Activated CD8-positive, alpha-beta T cell treated with anti-CD3 and anti-CD28 coated beads for 36 hours (primary cell): Measurements from ENCODE around the gene CABLES1. TPM values are rescaled to one million over a fixed set of nuclear protein-coding genes. Genes with fewer than 3 reads are reported as not detected.
A peak's percentile ranks its signal among the peaks of the same experiment; 100 is the strongest.

ENCODE experiments used
- ATAC-seq: fragments of 200-7000 bp; cut with Tn5 transposase; one replicate; pipeline ENCODE4 v1.10.0; 2021; ENCODE audit warnings: mild to moderate bottlenecking, moderate library complexity
- CTCF ChIA-PET: fragments of 350-600 bp; sonication (Branson Sonifier 250); formaldehyde crosslinking; loops from one replicate; lab custom pipeline; 2021; ENCODE audit warnings: antibody characterized with exemption; lab: Charles Lee
- POLR2A ChIA-PET: fragments of 350-600 bp; sonication (Branson Sonifier 250); formaldehyde crosslinking; loops from one replicate; lab custom pipeline; 2021; ENCODE audit warnings: antibody characterized with exemption; lab: Charles Lee
- DNase-seq: peaks from one replicate; pipeline ENCODE4 v3.0.0-alpha.2; 2020
- H3K27ac Mint-ChIP-seq: one replicate; pipeline ENCODE4 v1.8.0; 2021; ENCODE audit warnings: mild to moderate bottlenecking, mixed read lengths
- H3K27me3 Mint-ChIP-seq: one replicate; pipeline ENCODE4 v1.8.0; 2021; ENCODE audit warnings: mixed read lengths
- H3K36me3 Mint-ChIP-seq: one replicate; pipeline ENCODE4 v1.8.0; 2021; ENCODE audit warnings: low read depth, mixed read lengths
- H3K4me1 Mint-ChIP-seq: one replicate; pipeline ENCODE4 v1.8.0; 2021; ENCODE audit warnings: low read depth, mixed read lengths
- H3K4me3 Mint-ChIP-seq: one replicate; pipeline ENCODE4 v1.8.0; 2021; ENCODE audit warnings: mild to moderate bottlenecking, moderate library complexity, mixed read lengths
- H3K9me3 Mint-ChIP-seq: one replicate; pipeline ENCODE4 v1.8.0; 2021; ENCODE audit warnings: mixed read lengths
- intact Hi-C: fragments of 100-400 bp; cut with micrococcal nuclease; formaldehyde crosslinking; loops from one replicate; pipeline ENCODE4 v1.10.0; 2022
- total RNA-seq, 2 experiments: library from RNA; stranded (reverse); gene quantifications; one replicate each; pipeline ENCODE4 v1.2.3, GENCODE V29; 2021
- TF ChIP-seq, protein P1 (sequence below): fragments of 200-600 bp; IDR thresholded peaks from one replicate; pipeline ENCODE4 v1.8.0; 2022; ENCODE audit warnings: antibody characterized with exemption, mild to moderate bottlenecking

CABLES1 gene
- total RNA-seq, 2 experiments from 2014 or later = 1.8 to 2.0 TPM

DNA sequence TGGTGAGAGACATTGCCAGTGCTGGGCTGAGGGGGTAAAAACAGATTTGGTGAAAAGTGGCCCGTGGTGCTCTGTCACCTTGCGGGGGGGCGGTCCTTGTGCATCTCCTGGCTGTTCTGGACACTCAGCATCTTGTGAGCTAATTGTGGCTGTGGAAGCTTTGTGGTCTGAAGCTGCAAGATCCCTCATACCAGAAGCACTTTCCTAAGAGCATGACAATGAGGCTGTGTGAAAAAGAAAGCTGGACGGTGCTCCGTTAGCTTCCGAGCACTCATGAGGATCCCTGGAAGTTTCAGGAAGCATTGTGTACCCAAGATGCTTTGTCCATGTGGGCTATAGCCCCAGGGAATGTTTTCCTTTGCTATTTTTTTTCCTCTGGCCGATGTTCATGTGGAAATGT is 74.5 kb downstream of the CABLES1 start:
- TF ChIP-seq, protein P1, sequence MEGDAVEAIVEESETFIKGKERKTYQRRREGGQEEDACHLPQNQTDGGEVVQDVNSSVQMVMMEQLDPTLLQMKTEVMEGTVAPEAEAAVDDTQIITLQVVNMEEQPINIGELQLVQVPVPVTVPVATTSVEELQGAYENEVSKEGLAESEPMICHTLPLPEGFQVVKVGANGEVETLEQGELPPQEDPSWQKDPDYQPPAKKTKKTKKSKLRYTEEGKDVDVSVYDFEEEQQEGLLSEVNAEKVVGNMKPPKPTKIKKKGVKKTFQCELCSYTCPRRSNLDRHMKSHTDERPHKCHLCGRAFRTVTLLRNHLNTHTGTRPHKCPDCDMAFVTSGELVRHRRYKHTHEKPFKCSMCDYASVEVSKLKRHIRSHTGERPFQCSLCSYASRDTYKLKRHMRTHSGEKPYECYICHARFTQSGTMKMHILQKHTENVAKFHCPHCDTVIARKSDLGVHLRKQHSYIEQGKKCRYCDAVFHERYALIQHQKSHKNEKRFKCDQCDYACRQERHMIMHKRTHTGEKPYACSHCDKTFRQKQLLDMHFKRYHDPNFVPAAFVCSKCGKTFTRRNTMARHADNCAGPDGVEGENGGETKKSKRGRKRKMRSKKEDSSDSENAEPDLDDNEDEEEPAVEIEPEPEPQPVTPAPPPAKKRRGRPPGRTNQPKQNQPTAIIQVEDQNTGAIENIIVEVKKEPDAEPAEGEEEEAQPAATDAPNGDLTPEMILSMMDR = no peak
- ChIA-PET CTCF (no interaction called here), POLR2A (interaction anchor here (1.1 kb wide), 1 partner anchor 32 kb away, joined by 3 read pairs; no protein-coding TSS in a partner anchor)
- peaks cover 18% of the 10 kb centered on the region for H3K36me3 Mint-ChIP-seq
- H3K27me3 Mint-ChIP-seq = peaks cover 3% of the 10 kb centered on the region
- peaks cover 14% of the 10 kb centered on the region for H3K9me3 Mint-ChIP-seq
- H3K4me3 Mint-ChIP-seq = no peak overlapping the region
- intact Hi-C loops = loop anchor here (10.0 kb wide), 1 partner anchor 45 kb away; no protein-coding TSS in a partner anchor
- ATAC-seq (no peak), DNase-seq (no peak)
- peaks cover 38% of the 10 kb centered on the region for H3K4me1 Mint-ChIP-seq
- peak overlapping the region; percentile 72 for H3K27ac Mint-ChIP-seq

DNA sequence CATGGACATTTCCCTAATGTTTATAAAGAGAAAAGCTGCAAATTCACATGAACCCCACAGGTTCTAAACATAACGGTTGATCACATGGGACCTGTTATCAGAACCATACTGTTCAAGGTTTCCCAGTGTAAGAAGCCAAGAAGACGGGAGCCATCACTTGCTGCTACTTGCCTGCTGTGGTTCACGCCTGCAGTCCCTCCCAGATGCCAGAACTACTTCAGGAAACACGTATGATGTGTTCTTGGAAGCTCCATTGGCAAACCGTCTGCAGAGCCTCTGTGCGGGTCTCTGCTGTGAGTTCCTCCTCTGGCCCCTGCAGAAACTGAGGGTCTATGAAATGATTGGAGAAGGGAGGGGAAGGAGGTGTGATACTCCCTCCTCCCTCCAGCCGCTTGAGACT is 75.2 kb downstream of the CABLES1 start:
- Mint-ChIP-seq H3K27me3 (peaks cover 3% of the 10 kb centered on the region), H3K4me3 (no peak overlapping the region), H3K27ac (no peak overlapping the region), H3K36me3 (peaks cover 18% of the 10 kb centered on the region), H3K9me3 (peaks cover 12% of the 10 kb centered on the region), H3K4me1 (peaks cover 36% of the 10 kb centered on the region)
- TF ChIP-seq, protein P1 = no peak
- intact Hi-C loops = loop anchor here (10.0 kb wide), 1 partner anchor 46 kb away; no protein-coding TSS in a partner anchor
- CTCF ChIA-PET = no interaction called here
- POLR2A ChIA-PET = no interaction called here
- no peak for DNase-seq
- ATAC-seq = no peak

- Mint-ChIP-seq H3K27ac (no peak overlapping the region), H3K9me3 (peaks cover 12% of the 10 kb centered on the region), H3K36me3 (peaks cover 17% of the 10 kb centered on the region), H3K27me3 (peaks cover 3% of the 10 kb centered on the region), H3K4me1 (peaks cover 36% of the 10 kb centered on the region), H3K4me3 (no peak overlapping the region)
- TF ChIP-seq, protein P1 = no peak
- ChIA-PET CTCF (no interaction called here), POLR2A (no interaction called here)
- intact Hi-C loops = loop anchor here (10.0 kb wide), 1 partner anchor 46 kb away; no protein-coding TSS in a partner anchor
- ATAC-seq (no peak), DNase-seq (no peak)
Observed at GRCh38 chr18:23211146-23211545, 75.9 kb downstream of the CABLES1 start.

DNA sequence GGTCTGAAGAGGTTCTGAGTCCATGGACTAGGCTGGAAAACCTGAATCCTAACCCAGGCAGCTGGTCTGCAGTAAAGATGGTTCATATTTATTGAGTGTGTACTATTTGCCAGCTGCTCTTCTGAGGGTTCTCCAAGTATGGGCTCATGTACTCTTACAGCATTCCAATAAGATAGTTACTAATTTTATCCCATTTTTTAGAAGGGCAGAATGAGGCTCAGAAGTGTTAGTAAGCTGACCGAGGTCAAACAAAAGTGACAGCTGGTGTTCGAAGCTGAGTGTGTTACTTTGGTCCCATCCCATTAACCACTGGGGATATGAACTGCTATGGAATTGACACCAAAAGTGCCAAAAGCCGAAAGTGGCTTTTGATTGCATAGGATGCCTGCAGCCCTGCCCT is 76.9 kb downstream of the CABLES1 start:
- ChIA-PET CTCF (no interaction called here), POLR2A (interaction anchor here (0.7 to 1.0 kb wide), 2 partner anchors 25 to 78 kb away, joined by 3 to 4 read pairs; no protein-coding TSS in a partner anchor)
- peaks cover 13% of the 10 kb centered on the region for H3K36me3 Mint-ChIP-seq
- peaks cover 3% of the 10 kb centered on the region for H3K27me3 Mint-ChIP-seq
- peaks cover 29% of the 10 kb centered on the region for H3K4me1 Mint-ChIP-seq
- no peak overlapping the region for H3K4me3 Mint-ChIP-seq
- DNase-seq (no peak), ATAC-seq (no peak)
- TF ChIP-seq, protein P1 = no peak
- peaks cover 12% of the 10 kb centered on the region for H3K9me3 Mint-ChIP-seq
- intact Hi-C loops = loop anchor here (10.0 kb wide), 1 partner anchor 47 kb away; no protein-coding TSS in a partner anchor
- H3K27ac Mint-ChIP-seq = no peak overlapping the region

GRCh38 chr18:23213200-23213599 is 77.9 kb downstream of the CABLES1 start:
- TF ChIP-seq, protein P1 = no peak
- peaks cover 3% of the 10 kb centered on the region for H3K27me3 Mint-ChIP-seq
- DNase-seq (no peak), ATAC-seq (no peak)
- ChIA-PET CTCF (no interaction called here), POLR2A (no interaction called here)
- intact Hi-C loops = loop anchor here (10.0 kb wide), 1 partner anchor 48 kb away; no protein-coding TSS in a partner anchor
- no peak overlapping the region for H3K4me3 Mint-ChIP-seq
- H3K9me3 Mint-ChIP-seq = peaks cover 6% of the 10 kb centered on the region
- H3K36me3 Mint-ChIP-seq = peaks cover 5% of the 10 kb centered on the region
- H3K4me1 Mint-ChIP-seq = peaks cover 19% of the 10 kb centered on the region
- no peak overlapping the region for H3K27ac Mint-ChIP-seq
